ENCODE data around the gene MPPED1.

Gene MPPED1

DNA sequence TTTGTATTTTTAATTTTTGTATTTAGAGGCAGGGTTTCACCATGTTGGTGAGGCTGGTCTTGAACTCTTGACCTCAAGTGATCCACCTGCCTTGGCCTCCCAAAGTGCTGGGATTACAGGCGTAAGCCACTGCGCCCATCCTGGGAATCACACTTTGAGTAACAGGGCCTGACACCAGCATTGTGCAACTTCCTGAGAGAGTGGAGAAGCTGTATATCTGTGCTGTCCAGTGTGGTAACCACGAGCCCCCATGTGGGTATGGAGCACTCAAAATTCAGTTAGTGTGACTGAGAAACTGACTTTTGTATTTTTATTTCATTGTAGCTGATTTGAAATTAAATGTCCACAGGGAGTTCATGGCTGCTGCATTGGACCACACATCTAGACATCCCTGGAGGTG lies 36.2 kb downstream of the MPPED1 start:
- Histone ChIP-seq H3K9me3 (ENCODE audit: severe bottlenecking) (no peaks in the 10 kb centered on the region), H3K36me3 (no peaks in the 10 kb centered on the region), H3K4me3 (ENCODE audit: low read depth, low read length) (no peak overlapping the region), H3K27me3 (ENCODE audit: insufficient read depth, low read depth, severe bottlenecking) (no peaks in the 10 kb centered on the region), H3K27ac (no peak overlapping the region)
- no peak for TF ChIP-seq CTCF (IDR thresholded peaks at IDR 0.05; ENCODE audit: low read depth, low read length)
- no peak for DNase-seq

DNA sequence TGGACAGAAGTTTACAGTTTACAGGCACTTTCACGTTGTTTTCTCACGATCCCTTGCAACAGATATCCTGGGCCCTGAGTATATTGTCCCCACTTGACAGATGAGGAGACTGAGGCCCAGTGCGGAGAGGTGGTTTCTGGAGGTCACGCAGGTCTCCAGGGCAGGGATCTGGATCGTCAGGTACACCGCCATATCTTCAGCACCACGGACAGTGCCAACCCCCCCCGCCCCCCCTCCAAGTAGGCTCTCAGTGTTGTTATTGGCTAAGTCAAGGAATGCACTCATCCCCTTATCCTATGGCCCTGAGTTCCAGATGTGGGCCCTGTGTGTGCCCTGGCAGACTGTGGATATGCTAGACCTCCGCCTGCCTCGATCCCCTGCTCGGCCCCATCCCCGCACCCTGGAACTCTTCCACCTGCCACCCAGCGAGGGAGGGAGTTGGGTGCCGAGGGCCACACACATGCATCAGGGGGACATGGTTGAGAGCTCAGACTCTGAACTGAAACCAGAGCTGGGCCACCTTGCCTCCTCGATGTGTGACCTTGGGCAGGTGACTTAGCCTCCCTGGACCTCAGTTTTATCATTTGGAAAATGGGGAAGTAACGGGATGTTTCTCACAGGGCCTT lies 37.5 kb downstream of the MPPED1 start:
- Histone ChIP-seq H3K9me3 (ENCODE audit: severe bottlenecking) (no peaks in the 10 kb centered on the region), H3K36me3 (no peaks in the 10 kb centered on the region), H3K27ac (no peak overlapping the region), H3K27me3 (ENCODE audit: insufficient read depth, low read depth, severe bottlenecking) (no peaks in the 10 kb centered on the region), H3K4me3 (ENCODE audit: low read depth, low read length) (no peak overlapping the region)
- TF ChIP-seq CTCF (IDR thresholded peaks at IDR 0.05; ENCODE audit: low read depth, low read length): no peak
- DNase-seq: no peak

DNA sequence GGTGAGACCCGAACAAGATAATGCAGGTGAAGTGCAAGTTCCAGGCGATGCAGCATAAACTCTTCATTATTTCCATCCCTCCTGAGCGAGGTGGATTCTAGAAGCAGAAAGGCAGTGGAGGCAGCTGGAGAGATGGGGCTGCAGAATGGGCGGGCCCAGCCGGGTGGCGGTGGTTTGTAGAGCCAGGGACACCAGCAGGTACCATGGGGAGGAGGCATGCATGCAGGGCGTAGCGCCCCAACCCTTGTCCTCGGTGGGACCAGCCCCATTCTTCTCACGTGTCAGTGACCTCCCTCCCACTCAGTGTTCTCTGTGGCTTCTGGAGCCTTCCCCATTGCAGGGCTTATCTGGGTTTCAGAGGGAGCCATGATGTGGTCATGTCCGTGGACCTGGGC lies 38.0 kb downstream of the MPPED1 start:
- Histone ChIP-seq H3K9me3 (ENCODE audit: severe bottlenecking) (no peaks in the 10 kb centered on the region), H3K36me3 (no peaks in the 10 kb centered on the region), H3K27me3 (ENCODE audit: insufficient read depth, low read depth, severe bottlenecking) (no peaks in the 10 kb centered on the region), H3K4me3 (ENCODE audit: low read depth, low read length) (no peak overlapping the region), H3K27ac (no peak overlapping the region)
- no peak for TF ChIP-seq CTCF (IDR thresholded peaks at IDR 0.05; ENCODE audit: low read depth, low read length)
- DNase-seq: no peak

- no peaks in the 10 kb centered on the region for H3K36me3 ChIP-seq
- no peak overlapping the region for H3K27ac ChIP-seq
- H3K4me3 ChIP-seq (ENCODE audit: low read depth, low read length): no peak overlapping the region
- TF ChIP-seq CTCF (IDR thresholded peaks at IDR 0.05; ENCODE audit: low read depth, low read length): no peak
- no peak for DNase-seq
- no peaks in the 10 kb centered on the region for H3K27me3 ChIP-seq (ENCODE audit: insufficient read depth, low read depth, severe bottlenecking)
- H3K9me3 ChIP-seq (ENCODE audit: severe bottlenecking): no peaks in the 10 kb centered on the region
These were observed 39.7 kb downstream of the MPPED1 start for GRCh38 chr22:43451371-43452050.

- no peak for TF ChIP-seq CTCF (IDR thresholded peaks at IDR 0.05; ENCODE audit: low read depth, low read length)
- no peak overlapping the region for H3K4me3 ChIP-seq (ENCODE audit: low read depth, low read length)
- no peak for DNase-seq
These were observed 44.0 kb downstream of the MPPED1 start for GRCh38 chr22:43455846-43456245.

GRCh38 chr22:43457002-43457401 lies 45.2 kb downstream of the MPPED1 start:
- no peak for TF ChIP-seq CTCF (IDR thresholded peaks at IDR 0.05; ENCODE audit: low read depth, low read length)
- no peaks in the 10 kb centered on the region for H3K27me3 ChIP-seq (ENCODE audit: insufficient read depth, low read depth, severe bottlenecking)

More at GRCh38 chr22:43455846-43456245, 44.0 kb downstream of the MPPED1 start:
- no peaks in the 10 kb centered on the region for H3K36me3 ChIP-seq
- no peaks in the 10 kb centered on the region for H3K9me3 ChIP-seq (ENCODE audit: severe bottlenecking)
- H3K27me3 ChIP-seq (ENCODE audit: insufficient read depth, low read depth, severe bottlenecking): no peaks in the 10 kb centered on the region
- H3K27ac ChIP-seq: no peak overlapping the region

More at GRCh38 chr22:43457002-43457401, 45.2 kb downstream of the MPPED1 start:
- Histone ChIP-seq H3K9me3 (ENCODE audit: severe bottlenecking) (no peaks in the 10 kb centered on the region), H3K27ac (no peak overlapping the region), H3K36me3 (no peaks in the 10 kb centered on the region), H3K4me3 (ENCODE audit: low read depth, low read length) (no peak overlapping the region)
- no peak for DNase-seq

All from WERI-Rb-1 (cell line).